ENCODE measurements around the gene RDX. TPM values are rescaled to one million over a fixed set of nuclear protein-coding genes. Genes with fewer than 3 reads are reported as not detected.

Gene RDX
- total RNA-seq, 1 experiment from 2014 or later = 250 TPM

GRCh38 chr11:110290591-110291334 is 5.7 kb downstream of the RDX start:
- Histone ChIP-seq H3K4me1 (peaks cover 19% of the 10 kb centered on the region), H3K9me3 (no peaks in the 10 kb centered on the region), H3K4me3 (ENCODE audit: low read depth, low read length) (no peak overlapping the region), H3K27me3 (replicated peaks; ENCODE audit: control insufficient read depth, insufficient read depth, low read length) (no peaks in the 10 kb centered on the region), H3K36me3 (ENCODE audit: control insufficient read depth, insufficient read depth, low read length) (no peaks in the 10 kb centered on the region; the same call in 1 of the 2 replicates)
- intact Hi-C loops (cut with micrococcal nuclease; ENCODE audit: unreplicated experiment) = loop anchor here (10.0 kb wide), 1 partner anchor 196 kb away; the partner anchor contains the start of gene ZC3H12C
- Mint-ChIP-seq H3K4me1 (ENCODE audit: low read depth, unreplicated experiment) (peaks cover 41% of the 10 kb centered on the region), H3K9me3 (ENCODE audit: unreplicated experiment) (no peaks in the 10 kb centered on the region), H3K4me3 (ENCODE audit: unreplicated experiment) (no peak overlapping the region), H3K27me3 (ENCODE audit: insufficient read depth, unreplicated experiment) (no peaks in the 10 kb centered on the region), H3K27ac (ENCODE audit: unreplicated experiment) (no peak overlapping the region), H3K36me3 (ENCODE audit: insufficient read depth, unreplicated experiment) (peaks cover 59% of the 10 kb centered on the region)
- BruUV-seq (replicated peaks) = no TSS peak
- ChIA-PET POLR2A (interaction anchor here (0.6 kb wide), 1 partner anchor 84 kb away, joined by 3 read pairs; no protein-coding TSS in a partner anchor), CTCF (no interaction called here)
- no peak for TF ChIP-seq CTCF (IDR thresholded peaks at IDR 0.05; ENCODE audit: insufficient read depth in 1 of 2, low read depth in 1 of 2, low read length in 1 of 2, severe bottlenecking in 1 of 2, unreplicated experiment in 1 of 2)
- no peak for DNase-seq

DNA sequence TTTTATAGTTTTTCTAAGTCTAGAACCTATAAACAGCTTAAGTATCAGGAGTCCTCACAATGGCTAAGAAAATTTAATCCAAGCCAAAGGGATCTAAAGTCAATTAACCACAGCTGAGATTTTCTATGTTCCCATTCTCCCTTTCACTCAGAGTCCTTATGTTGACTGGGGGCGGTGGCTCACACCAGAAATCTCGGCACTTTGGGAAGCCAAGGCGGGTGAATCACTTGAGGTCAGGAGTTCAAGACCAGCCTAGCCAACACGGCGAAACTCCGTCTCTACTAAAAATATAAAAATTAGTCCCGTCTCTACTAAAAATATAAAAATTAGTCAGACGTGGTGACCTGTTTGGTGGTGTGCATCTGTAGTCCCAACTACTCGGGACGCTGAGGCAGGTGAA is 6.9 kb downstream of the RDX start:
- no peak for TF ChIP-seq CTCF (IDR thresholded peaks at IDR 0.05; ENCODE audit: insufficient read depth in 1 of 2, low read depth in 1 of 2, low read length in 1 of 2, severe bottlenecking in 1 of 2, unreplicated experiment in 1 of 2)
- H3K4me1 Mint-ChIP-seq (ENCODE audit: low read depth, unreplicated experiment) = peaks cover 35% of the 10 kb centered on the region
- Histone ChIP-seq H3K9me3 (no peaks in the 10 kb centered on the region), H3K4me1 (peaks cover 15% of the 10 kb centered on the region), H3K36me3 (ENCODE audit: control insufficient read depth, insufficient read depth, low read length) (no peaks in the 10 kb centered on the region; the same call in none of the 2 replicates), H3K4me3 (ENCODE audit: low read depth, low read length) (no peak overlapping the region), H3K27me3 (replicated peaks; ENCODE audit: control insufficient read depth, insufficient read depth, low read length) (no peaks in the 10 kb centered on the region)
- intact Hi-C loops (cut with micrococcal nuclease; ENCODE audit: unreplicated experiment) = no loop called here
- H3K36me3 Mint-ChIP-seq (ENCODE audit: insufficient read depth, unreplicated experiment) = peaks cover 50% of the 10 kb centered on the region
- no TSS peak for BruUV-seq (replicated peaks)
- no peak for DNase-seq
- no peak overlapping the region for H3K4me3 Mint-ChIP-seq (ENCODE audit: unreplicated experiment)
- CTCF ChIA-PET = interaction anchor here (0.6 kb wide), 1 partner anchor 25 kb away, joined by 6 read pairs; no protein-coding TSS in a partner anchor
- no peaks in the 10 kb centered on the region for H3K9me3 Mint-ChIP-seq (ENCODE audit: unreplicated experiment)
- POLR2A ChIA-PET = no interaction called here
- no peak overlapping the region for H3K27ac Mint-ChIP-seq (ENCODE audit: unreplicated experiment)
- H3K27me3 Mint-ChIP-seq (ENCODE audit: insufficient read depth, unreplicated experiment) = no peaks in the 10 kb centered on the region

DNA sequence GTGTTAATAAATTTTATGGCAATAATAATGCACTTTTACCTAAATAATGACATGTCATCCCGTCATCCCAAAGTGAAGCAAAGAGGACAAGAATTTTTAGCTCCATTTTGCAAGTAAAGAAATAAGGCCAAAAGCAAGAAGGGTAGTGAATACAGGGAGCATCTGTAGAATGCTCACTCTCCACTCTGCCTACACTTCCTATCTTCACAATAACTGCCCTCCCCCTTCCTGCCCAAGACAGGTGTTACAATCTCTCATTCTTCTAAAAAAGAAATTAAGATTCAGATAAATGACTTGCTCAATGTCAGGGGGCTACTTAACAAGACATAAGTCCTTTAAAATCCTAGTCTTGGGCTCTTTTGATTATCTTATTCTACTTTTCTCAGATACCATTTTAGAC is 8.9 kb downstream of the RDX start:
- no peak overlapping the region for H3K27ac Mint-ChIP-seq (ENCODE audit: unreplicated experiment)
- no TSS peak for BruUV-seq (replicated peaks)

More for the DNA sequence above, 8.9 kb downstream of the RDX start:
- TF ChIP-seq CTCF (IDR thresholded peaks at IDR 0.05; ENCODE audit: insufficient read depth in 1 of 2, low read depth in 1 of 2, low read length in 1 of 2, severe bottlenecking in 1 of 2, unreplicated experiment in 1 of 2) = no peak
- DNase-seq = no peak
- no peaks in the 10 kb centered on the region; the same call in none of the 2 replicates for H3K36me3 ChIP-seq (ENCODE audit: control insufficient read depth, insufficient read depth, low read length)
- no peaks in the 10 kb centered on the region for H3K27me3 Mint-ChIP-seq (ENCODE audit: insufficient read depth, unreplicated experiment)
- no peaks in the 10 kb centered on the region for H3K9me3 Mint-ChIP-seq (ENCODE audit: unreplicated experiment)
- ChIA-PET POLR2A (no interaction called here), CTCF (no interaction called here)
- H3K36me3 Mint-ChIP-seq (ENCODE audit: insufficient read depth, unreplicated experiment) = peaks cover 47% of the 10 kb centered on the region
- peaks cover 5% of the 10 kb centered on the region; the same call in 1 of the 2 replicates for H3K4me1 ChIP-seq
- intact Hi-C loops (cut with micrococcal nuclease; ENCODE audit: unreplicated experiment) = no loop called here
- H3K4me3 Mint-ChIP-seq (ENCODE audit: unreplicated experiment) = no peak overlapping the region
- peaks cover 23% of the 10 kb centered on the region for H3K4me1 Mint-ChIP-seq (ENCODE audit: low read depth, unreplicated experiment)
- no peaks in the 10 kb centered on the region for H3K27me3 ChIP-seq (replicated peaks; ENCODE audit: control insufficient read depth, insufficient read depth, low read length)
- H3K9me3 ChIP-seq = no peaks in the 10 kb centered on the region
- H3K4me3 ChIP-seq (ENCODE audit: low read depth, low read length) = no peak overlapping the region
